Measurements from ENCODE around the gene STATH. TPM values are rescaled to one million over a fixed set of nuclear protein-coding genes. Genes with fewer than 3 reads are reported as not detected.
"Not testable (repeated sequence)": the region's sequence is repeated elsewhere in the genome, so short reads cannot be mapped to it uniquely, and the experiment has no call there.

The STATH gene
- total RNA-seq, 2 experiments from 2014 or later, result not detected

DNA sequence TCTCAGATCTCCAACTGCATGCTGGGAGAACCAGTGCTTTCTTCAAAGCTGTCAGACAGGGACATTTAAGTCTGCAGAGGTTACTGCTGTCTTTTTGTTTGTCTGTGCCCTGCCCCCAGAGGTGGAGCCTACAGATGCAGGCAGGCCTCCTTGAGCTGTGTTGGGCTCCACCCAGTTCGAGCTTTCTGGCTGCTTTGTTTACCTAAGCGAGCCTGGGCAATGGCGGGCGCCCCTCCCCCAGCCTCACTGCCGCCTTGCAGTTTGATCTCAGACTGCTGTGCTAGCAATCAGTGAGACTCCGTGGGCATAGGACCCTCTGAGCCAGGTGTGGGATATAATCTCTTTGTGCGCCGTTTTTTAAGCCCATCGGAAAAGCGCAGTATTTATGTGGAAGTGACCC lies 23.2 kb downstream of the STATH start:
- H3K9me3 Mint-ChIP-seq, POLR2A ChIA-PET: not testable (repeated sequence)

DNA sequence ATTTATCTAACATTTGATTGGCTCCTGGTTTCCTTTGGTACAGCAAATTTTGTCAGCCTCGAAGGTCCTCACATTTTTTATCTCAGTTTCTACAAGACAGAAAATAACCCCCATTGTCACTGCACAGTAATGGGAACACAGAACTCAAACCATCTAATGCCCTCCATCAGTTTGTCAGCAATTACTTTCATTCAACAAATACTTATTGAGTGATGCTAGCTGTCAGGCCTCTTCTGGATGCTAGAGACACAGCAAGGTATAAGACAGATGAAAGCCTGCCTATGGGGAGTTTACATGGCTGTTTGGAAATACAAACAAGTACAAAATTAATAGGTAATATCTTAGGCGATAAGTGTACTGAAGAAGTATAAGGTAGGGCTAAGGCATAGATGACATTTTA lies 27.5 kb downstream of the STATH start:
- Mint-ChIP-seq H3K4me3 (no peak overlapping the region), H3K27ac (no peak overlapping the region), H3K4me1 (no peaks in the 10 kb centered on the region), H3K9me3 (no peaks in the 10 kb centered on the region), H3K27me3 (no peaks in the 10 kb centered on the region), H3K36me3 (ENCODE audit: low read depth) (no peaks in the 10 kb centered on the region)
- ChIA-PET CTCF (no interaction called here), POLR2A (no interaction called here)
- DNase-seq, result no peak

More for the DNA sequence above, 23.2 kb downstream of the STATH start:
- H3K4me3 Mint-ChIP-seq; H3K36me3 Mint-ChIP-seq (ENCODE audit: low read depth); CTCF ChIA-PET; H3K27ac Mint-ChIP-seq; H3K4me1 Mint-ChIP-seq; H3K27me3 Mint-ChIP-seq; DNase-seq: not testable (repeated sequence)

DNA sequence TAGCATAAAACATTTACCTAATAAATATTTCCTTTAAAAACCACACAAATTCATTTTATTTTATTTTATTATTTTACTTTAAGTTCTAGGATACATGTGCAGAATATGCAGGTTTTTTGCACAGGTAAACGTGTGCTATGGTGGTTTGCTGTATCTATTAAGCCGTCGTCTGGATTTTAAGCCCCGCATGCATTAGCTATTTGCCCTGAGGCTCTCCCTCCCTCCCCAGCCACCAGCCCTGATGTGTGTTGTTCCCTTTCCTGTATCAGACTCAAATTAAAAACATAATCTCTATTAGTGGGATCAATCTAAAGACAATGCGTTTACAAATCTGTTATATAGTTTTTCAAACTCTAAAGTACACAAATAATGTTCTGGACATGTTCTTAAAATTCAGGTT lies 31.2 kb downstream of the STATH start:
- no peaks in the 10 kb centered on the region for H3K36me3 Mint-ChIP-seq (ENCODE audit: low read depth)
- no peak overlapping the region for H3K4me3 Mint-ChIP-seq
- no peaks in the 10 kb centered on the region for H3K4me1 Mint-ChIP-seq
- ChIA-PET POLR2A (no interaction called here), CTCF (no interaction called here)
- no peaks in the 10 kb centered on the region for H3K27me3 Mint-ChIP-seq
- DNase-seq, result no peak
- H3K27ac Mint-ChIP-seq, result no peak overlapping the region
- no peaks in the 10 kb centered on the region for H3K9me3 Mint-ChIP-seq

- H3K4me1 Mint-ChIP-seq; POLR2A ChIA-PET; H3K27ac Mint-ChIP-seq; DNase-seq; H3K9me3 Mint-ChIP-seq; H3K4me3 Mint-ChIP-seq; H3K27me3 Mint-ChIP-seq; H3K36me3 Mint-ChIP-seq (ENCODE audit: low read depth); CTCF ChIA-PET: not testable (repeated sequence)
Observed at GRCh38 chr4:70028159-70028558, 32.4 kb downstream of the STATH start, which contains the start of gene HTN3. Gene HTN3, plus strand, starts transcription at chr4:70028459. Its CDS starts 2,282 bp downstream, at chr4:70030741.

DNA sequence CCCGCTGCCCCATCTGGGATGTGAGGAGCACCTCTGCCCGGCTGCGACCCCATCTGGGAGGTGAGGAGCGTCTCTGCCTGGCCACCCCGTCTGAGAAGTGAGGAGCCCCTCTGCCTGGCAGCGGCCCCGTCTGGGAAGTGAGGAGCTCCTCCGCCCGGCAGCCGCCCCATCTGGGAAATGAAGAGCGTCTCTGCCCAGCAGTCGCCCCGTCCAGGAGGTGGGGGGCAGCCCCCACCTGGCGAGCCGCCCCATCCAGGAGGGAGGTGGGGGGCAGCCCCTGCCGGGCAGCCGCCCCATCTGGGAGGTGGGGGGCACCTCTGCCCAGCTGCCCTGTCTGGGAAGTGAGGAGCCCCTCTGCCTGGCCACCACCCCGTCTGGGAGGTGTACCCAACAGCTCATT lies 41.8 kb downstream of the STATH start:
- DNase-seq; H3K27me3 Mint-ChIP-seq; CTCF ChIA-PET; H3K27ac Mint-ChIP-seq; H3K9me3 Mint-ChIP-seq; H3K4me3 Mint-ChIP-seq; POLR2A ChIA-PET; H3K36me3 Mint-ChIP-seq (ENCODE audit: low read depth); H3K4me1 Mint-ChIP-seq: not testable (repeated sequence)

GRCh38 chr4:70039928-70040327 lies 44.2 kb downstream of the STATH start:
- H3K27ac Mint-ChIP-seq; H3K9me3 Mint-ChIP-seq; POLR2A ChIA-PET; H3K36me3 Mint-ChIP-seq (ENCODE audit: low read depth); H3K4me1 Mint-ChIP-seq; H3K4me3 Mint-ChIP-seq; CTCF ChIA-PET; DNase-seq; H3K27me3 Mint-ChIP-seq: not testable (repeated sequence)

GRCh38 chr4:70041652-70042286 lies 46.0 kb downstream of the STATH start:
- H3K4me1 Mint-ChIP-seq, result no peaks in the 10 kb centered on the region
- ChIA-PET POLR2A (no interaction called here), CTCF (no interaction called here)
- no peaks in the 10 kb centered on the region for H3K36me3 Mint-ChIP-seq (ENCODE audit: low read depth)
- no peak overlapping the region for H3K4me3 Mint-ChIP-seq
- H3K27me3 Mint-ChIP-seq, result no peaks in the 10 kb centered on the region
- peaks cover 9% of the 10 kb centered on the region for H3K9me3 Mint-ChIP-seq
- no peak overlapping the region for H3K27ac Mint-ChIP-seq
- DNase-seq, result no peak

GRCh38 chr4:70050138-70050537 lies 54.4 kb downstream of the STATH start, which contains the start of gene HTN1:
Gene HTN1, plus strand, starts transcription at chr4:70050438. Its CDS starts 2,639 bp downstream, at chr4:70053077.
- POLR2A ChIA-PET; H3K27me3 Mint-ChIP-seq; H3K36me3 Mint-ChIP-seq (ENCODE audit: low read depth); H3K4me1 Mint-ChIP-seq; CTCF ChIA-PET; H3K4me3 Mint-ChIP-seq; H3K9me3 Mint-ChIP-seq; DNase-seq; H3K27ac Mint-ChIP-seq: not testable (repeated sequence)

Other genes with a start within 250 kb of the STATH start
- gene SULT1B1, start 235.3 kb upstream of the STATH start, total RNA-seq, result 1 to 10 TPM; 3.7 to 3.9 TPM
- not detected for gene SULT1E1, start 135.8 kb upstream of the STATH start, total RNA-seq
- not detected for gene CSN1S1, start 64.9 kb upstream of the STATH start, total RNA-seq
- not detected for gene CSN2, start 30.2 kb upstream of the STATH start, total RNA-seq
- gene HTN3, start 32.5 kb downstream of the STATH start, total RNA-seq, result not detected
- not detected for gene HTN1, start 54.5 kb downstream of the STATH start, total RNA-seq
- gene PRR27, start 158.3 kb downstream of the STATH start, total RNA-seq, result not detected
- not detected for gene ODAM, start 199.8 kb downstream of the STATH start, total RNA-seq
- gene FDCSP, start 230.2 kb downstream of the STATH start, total RNA-seq, result not detected
- not detected for gene CSN3, start 246.6 kb downstream of the STATH start, total RNA-seq

Data from activated CD4-positive, alpha-beta memory T cell treated with anti-CD3 and anti-CD28 coated beads, Interleukin-2, amount 10 ng/mL, durations not matched to agents 7 days and 5 days (primary cell).